Anterior cingulate cortex (tissue), 58 donors: ENCODE results near the gene HIGD1A.

ENCODE experiments used
- DNase-seq, 58 donors: peaks; one replicate each; lab custom pipeline; 2025; lab: John Stamatoyannopoulos, UW

Gene HIGD1A

GRCh38 chr3:42804106-42804830 is at the start of gene HIGD1A:
TSS of gene HIGD1A (minus strand) at chr3:42804490. CDS start at chr3:42794253, 10,237 bp downstream.
- peak; percentile 77 to 98 (median 96) for DNase-seq

DNA sequence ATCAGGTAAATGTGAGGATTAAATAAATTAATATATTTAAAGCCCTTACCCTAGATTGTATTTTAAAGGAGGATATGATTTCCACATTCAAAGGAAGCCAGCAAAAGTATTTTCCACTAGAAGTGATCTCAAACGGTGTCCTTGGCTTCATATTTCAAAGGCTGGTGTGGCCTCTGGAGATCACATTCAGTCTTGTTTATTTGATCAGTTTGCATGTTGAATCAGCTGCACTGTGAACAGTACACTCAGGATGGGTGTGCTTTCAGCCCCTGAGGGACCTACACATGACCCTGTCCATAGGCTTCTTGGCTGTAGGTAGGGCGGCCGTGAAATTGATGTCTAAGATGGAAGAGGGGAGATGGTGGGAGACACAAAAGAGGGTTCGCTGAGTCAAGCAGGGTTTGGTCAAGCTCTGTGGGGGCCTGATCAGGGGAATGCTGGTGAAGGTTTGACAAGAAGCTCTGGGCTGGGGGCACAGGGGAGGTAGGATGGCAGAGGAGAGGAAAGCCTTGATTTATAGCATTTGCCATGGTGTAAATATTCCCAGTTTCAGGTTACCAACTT is 49.5 kb upstream of the HIGD1A start:
- DNase-seq = no peak

GRCh38 chr3:42853056-42853455 is 48.8 kb upstream of the HIGD1A start:
- DNase-seq = no peak

- DNase-seq = no peak
Observed at GRCh38 chr3:42852441-42852840, 48.2 kb upstream of the HIGD1A start.

DNA sequence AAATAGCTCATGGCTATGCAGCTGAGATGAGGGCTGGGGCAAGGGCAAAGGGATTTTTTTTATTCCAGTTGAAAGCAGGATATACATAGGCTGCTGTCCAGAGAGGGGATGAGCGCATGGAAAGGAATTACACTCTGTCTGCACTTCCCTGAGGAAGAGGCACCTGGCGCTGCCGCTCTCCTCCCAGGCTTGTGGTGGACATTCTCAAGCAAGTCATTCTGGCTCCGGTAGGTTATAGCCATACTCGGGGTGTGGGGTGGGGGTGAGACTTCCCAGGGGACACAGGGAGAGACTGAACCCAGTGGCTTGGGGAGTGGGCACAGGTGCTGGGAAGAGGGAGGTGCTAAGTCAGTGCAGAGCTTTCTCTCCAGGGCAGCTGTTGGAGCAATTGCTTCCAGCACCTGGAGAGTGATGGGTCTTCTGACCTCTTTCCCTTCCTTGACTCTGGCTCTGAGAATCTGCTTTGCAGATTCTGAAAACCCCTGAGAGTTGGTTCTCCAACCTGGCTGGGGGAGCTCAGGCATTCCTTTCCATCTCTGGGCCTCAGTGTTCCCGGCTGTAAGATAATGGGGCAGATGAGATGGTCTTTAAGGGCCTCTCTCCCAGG is 47.0 kb upstream of the HIGD1A start:
- no peak for DNase-seq

GRCh38 chr3:42850263-42850662 is 46.0 kb upstream of the HIGD1A start:
- DNase-seq = no peak

- DNase-seq = no peak
Observed at GRCh38 chr3:42849017-42849416, 44.7 kb upstream of the HIGD1A start.

GRCh38 chr3:42847731-42848130 is 43.4 kb upstream of the HIGD1A start:
- DNase-seq = no peak

DNA sequence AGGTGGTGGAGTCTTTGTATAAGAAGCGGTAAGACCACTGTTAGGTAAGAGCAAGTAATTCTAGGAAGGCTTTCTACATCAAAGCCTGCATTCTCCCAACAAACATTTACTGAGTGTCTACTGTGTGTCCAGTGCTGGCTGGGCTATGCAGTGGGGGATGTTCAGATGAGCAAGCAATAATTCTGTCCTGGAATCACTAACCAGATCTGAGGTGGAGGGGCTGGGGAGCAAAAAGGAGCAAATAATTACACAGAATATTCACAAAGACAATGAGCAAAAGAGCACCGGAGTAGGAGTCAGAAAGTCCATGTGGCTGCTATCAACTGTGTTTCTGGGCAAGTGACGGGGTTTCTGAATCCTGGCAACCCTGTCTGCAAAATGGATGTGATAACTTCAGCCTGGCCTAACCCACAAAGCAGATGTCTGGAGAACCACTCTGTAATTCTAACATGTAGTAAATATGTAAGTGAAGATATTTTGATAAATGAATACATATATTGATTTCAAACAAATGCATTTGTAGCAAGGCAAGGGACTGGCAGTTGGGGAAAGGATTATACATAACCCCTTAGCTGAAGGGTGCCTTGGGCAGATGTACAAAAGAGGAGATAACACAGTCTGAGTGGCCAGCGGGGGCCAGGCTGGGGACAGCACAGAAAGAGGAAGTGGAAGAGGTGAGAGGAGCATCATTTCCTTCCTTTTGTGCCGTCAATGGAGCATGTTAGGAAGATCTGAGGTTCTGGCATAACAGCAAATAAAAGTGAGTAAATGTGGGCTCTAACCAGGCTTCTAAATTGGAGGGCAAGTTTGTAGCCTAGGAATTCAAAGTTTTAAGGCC is 42.6 kb upstream of the HIGD1A start:
- peak in 12 of 58 donors; percentile 3 to 48 (median 8) for DNase-seq

GRCh38 chr3:42844815-42845214 is 40.5 kb upstream of the HIGD1A start:
- DNase-seq = no peak

DNA sequence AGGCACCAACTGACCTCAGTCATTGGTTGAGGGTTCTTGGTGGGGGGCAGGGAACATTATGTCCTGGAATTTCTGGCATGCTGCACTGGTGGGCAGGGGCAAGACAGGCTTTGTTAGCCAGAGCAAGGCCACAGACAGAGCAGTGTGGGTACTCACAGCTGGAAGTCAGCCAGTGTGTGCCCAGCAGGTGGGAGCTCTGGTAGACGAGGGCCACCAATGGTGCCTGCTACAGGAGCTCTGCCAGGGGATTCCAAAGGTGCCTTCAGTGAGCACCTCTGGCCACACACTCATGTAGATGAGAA is 40.1 kb upstream of the HIGD1A start:
- no peak for DNase-seq

- DNase-seq = no peak
Observed at GRCh38 chr3:42843713-42844411, 39.6 kb upstream of the HIGD1A start.

- DNase-seq = no peak
Observed at GRCh38 chr3:42841332-42841731, 37.0 kb upstream of the HIGD1A start.

DNA sequence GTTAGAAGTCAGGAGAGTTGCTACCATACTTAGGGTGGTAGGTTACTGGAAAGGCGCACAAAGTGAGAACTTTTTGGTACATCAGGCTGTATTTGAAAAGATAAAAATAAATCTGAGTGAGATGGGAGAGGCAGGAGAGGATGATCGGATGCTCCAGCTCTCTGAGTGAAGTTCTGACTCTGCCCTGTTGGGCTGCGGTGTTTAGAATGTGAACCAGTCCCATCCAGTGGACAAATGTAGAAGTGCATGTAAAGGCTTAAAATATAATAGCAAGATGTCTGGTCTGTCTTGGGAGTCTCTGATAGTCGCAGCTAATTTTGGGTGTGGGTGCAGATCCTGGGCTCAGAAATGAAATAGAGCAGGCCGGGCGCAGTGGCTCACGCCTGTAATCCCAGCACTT is 35.3 kb upstream of the HIGD1A start:
- peak in 33 of 58 donors; percentile 1 to 70 (median 13) for DNase-seq

GRCh38 chr3:42838571-42838970 is 34.3 kb upstream of the HIGD1A start:
- no peak for DNase-seq

DNA sequence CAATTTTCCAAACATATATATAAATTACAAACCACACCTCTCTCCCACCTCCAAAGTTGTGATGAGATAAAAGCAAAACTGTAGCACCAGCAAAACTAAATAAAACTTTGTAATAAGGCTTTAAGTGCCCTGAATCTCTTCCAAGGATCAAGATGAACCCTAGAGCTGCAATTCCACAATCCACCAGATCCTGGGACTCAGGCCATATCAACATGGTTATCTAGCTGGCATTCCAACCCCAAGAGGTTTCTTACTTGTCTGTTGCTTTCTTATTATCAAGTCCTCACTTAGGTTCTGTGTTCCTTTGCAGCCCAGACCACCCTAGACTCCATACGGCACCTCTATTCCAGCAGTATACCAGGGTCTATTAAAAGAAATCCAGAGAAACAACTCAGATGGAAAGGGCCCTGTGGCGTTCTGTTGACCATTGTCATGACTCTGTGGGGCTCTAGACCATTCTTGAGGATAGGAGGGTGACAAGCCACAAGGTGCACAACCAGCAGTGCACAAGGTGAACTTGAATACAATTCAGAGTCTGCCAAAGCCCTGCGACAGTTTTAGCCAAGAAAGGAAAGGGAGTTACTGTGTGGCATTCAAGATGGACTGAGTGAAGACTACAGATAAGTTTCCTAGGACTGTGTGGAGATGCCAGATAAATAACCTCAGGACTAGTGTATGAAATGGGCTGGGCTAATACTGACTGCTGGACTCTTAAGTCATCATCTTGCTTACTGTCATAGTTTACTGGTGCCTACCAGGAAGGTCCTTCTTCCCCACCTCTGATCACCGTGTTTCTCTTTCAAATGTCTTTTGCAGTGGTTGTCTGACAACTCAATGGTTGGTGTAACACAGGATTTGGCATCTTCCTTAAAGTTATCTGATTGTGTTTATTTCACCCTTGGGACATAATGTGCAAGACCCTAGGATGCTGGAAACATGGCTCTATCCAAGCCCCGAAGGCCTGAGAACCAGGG is 32.1 kb upstream of the HIGD1A start:
- no peak for DNase-seq

DNA sequence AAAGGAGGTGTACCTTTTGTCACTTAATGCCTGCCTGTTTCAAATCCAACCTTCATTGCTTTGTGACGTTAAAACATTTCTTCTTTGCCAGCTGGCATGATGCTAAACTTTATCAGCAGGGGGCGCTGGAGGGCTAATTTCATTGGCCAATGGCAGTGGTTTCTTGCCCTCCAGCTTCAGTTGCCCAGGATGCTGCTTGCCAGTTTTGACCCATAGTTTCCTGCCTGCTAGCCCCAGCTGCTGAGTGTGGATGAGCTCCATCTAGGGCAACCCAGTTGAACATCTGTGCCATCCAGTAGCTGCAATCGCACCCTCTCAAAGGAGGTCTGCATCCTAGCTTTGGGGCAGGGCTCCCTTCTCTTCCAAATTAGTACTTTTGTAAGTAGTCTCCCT is 27.0 kb upstream of the HIGD1A start:
- peak in 43 of 58 donors; percentile 7 to 71 (median 37) for DNase-seq

DNA sequence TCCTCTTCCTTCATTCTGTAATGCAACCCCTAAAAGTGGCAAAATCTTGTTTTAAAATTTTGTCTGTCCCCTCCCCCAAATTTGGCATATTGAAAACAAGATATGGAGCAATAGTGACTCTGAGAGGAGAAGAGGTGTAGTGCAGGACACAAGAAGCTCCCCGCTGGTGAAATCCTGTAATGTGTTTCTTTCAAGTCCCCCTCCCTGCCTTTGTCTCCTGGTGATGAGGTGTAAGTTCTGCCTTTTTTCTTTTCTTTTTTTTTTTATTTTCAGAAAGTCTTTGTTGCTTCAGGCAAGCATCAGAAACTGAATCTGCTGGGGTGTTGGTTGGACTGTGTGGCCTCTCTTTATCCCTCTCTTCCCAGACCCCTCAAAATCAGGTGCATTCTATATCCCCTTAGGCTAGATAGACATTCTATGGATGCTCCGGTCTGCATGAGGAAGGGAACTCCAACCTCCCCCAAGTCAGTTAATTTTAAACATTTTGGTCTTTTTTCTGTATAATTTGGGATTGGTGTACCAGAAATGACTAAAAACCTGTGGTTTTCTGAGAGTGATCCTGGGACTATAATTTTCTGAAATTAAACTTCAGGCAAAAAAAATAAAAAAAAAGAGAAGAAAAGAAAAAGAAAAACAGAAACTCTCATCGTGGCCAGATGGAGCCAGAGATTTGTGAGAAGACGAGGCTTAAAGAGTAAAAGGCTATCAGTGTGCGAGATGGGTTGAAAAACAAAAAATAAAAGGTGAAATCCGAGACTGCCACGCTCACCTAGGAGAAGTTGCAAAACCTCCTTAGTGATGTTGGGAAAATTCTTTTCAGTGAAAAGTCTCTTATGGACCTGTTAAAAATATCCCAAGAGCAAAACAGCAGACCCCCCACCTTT is 26.4 kb upstream of the HIGD1A start:
- DNase-seq = no peak
